NCI-H526 (cell line): ENCODE measurements around the gene ADD1.
A peak's percentile ranks its signal among the peaks of the same experiment; 100 is the strongest.

ENCODE experiments used
- DNase-seq, 2 experiments: peaks; one replicate each; lab custom pipeline; 2025; lab: John Stamatoyannopoulos, UW

Gene ADD1

DNA sequence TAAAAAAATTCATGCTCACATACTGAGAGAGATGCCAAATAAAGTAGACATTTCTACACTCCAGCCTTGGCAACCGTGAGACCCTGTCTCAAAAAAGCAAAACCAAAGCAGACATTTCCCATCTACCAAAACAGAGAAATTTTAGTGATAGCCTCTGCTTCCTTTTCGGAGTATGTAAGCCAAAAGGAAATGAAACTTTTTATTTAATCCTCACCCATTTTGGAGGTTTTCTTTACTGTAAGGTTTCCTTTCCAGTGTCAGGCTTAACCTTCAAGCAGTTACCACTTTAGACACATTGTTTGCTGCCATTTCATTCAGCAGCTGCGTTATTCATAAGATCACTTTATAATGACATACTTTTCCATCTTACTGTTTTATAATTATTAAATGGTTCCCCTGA, 15.9 kb downstream of the ADD1 start:
- no peak for DNase-seq

GRCh38 chr4:2860391-2861348, 17.0 kb downstream of the ADD1 start:
- DNase-seq: peak; percentile 63 to 74

GRCh38 chr4:2861631-2862436, 18.2 kb downstream of the ADD1 start:
- DNase-seq: no peak

- DNase-seq: no peak
Measured at GRCh38 chr4:2862528-2862927, 18.9 kb downstream of the ADD1 start.

DNA sequence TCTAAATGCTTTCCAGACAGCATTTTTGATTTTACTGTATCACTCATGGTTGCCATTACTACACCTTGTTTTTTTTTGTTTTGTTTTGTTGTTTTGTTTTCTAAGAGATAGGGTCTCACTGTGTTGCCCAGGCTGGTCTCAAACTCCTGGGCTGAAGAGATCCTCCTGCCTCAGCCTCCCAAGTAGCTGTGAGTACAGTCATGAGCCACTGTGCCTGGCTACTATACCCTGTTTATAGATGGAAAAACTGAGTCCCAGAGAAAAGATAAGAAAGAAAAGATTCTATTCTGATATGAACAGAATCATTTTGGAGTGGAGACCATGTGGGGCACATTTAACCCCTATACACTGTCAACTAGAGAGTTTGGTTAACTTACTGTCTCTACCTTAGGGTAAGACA, 20.0 kb downstream of the ADD1 start:
- no peak for DNase-seq

- no peak for DNase-seq
Measured at GRCh38 chr4:2865196-2865780, 21.6 kb downstream of the ADD1 start.

GRCh38 chr4:2866160-2866861, 22.7 kb downstream of the ADD1 start:
- no peak for DNase-seq

- no peak for DNase-seq
Measured at GRCh38 chr4:2866891-2867290, 23.2 kb downstream of the ADD1 start.

GRCh38 chr4:2867758-2868491, 24.3 kb downstream of the ADD1 start:
- DNase-seq: peak in 1 of 2 experiments; percentile 67

DNA sequence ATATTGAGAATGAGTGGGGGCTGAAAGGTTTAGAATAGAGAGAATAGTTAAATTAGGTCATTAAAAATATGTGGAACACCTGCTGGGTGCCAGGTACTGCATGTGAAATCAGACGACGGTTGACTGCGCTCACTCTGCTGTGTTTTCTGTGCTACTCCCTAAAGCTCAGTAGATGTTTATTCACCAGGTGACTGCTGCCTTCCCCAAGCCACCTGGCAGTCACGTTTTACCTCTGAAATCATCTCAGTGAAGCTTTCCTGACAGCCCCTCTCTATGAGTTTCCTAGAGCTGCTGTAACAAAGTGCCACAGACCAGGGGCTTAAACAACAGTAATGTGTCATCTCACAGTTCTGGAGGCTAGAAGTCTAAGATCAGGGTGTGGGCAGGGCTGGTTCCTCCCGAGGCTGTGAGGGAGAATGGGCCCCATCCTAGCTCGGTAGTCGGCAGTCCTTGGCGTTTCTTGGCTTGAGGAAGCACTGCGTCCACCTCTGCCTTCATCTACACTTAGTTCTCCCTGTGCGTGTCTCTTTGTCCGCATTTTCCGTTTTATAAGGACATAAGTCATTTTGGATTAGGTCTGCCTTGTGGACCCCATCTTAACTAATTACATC, 25.3 kb downstream of the ADD1 start:
- peak; percentile 85 to 89 for DNase-seq

DNA sequence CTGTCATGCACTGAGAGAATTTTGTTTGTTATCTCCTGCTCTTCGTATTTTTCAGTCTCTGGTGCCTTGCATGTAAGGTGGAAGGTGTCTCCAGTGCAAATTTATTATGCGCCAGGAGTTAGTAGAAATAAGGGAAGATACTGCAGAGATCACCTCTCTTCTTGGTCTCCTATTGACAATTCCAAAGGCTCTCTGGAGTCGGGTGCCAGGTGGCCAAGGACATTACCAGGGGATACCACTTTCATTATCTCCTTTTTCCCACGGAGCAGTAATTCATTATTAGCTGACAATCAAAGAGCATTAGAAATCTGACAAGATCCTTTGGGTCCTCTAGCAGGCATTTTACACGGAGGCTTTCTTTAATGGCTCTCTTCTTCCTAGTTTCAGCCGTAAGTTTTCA, 26.0 kb downstream of the ADD1 start:
- DNase-seq: no peak

DNA sequence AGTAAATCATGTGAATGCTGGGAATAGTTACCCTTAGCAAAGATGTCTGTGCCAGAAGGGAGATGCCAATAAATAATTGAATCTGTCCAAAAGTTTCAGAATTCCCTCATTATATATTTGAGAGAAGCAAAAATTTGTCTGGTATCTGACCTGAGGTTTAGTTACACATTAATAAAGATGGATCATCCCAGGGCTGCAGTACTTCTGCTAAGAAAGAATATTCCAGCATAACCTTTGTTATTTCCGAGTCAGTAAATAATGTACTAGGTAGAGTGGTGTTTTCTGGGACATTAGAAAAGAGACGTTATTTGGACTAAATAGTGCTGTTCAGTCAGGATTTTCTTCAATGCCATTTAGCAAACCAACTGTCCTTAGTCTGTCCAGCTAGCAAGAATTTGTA, 26.4 kb downstream of the ADD1 start:
- no peak for DNase-seq

DNA sequence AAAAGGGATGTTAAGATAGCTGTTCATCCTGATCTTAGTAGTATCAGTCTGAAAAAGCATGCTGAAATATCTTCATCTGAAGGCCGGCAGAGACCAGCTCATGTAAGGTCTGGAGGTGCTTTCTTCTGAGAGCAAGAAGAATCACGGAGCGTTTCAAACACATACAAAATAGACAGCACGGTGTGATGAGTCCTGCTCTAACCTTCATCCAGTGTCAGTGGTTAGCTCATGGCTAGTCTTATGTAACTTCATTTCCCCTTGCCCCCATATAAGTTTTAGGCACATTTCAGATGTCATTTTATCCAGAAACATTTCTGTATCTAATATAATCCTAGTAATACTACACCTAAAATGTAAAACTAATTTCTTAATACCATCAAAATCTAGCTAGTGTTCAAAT, 27.8 kb downstream of the ADD1 start:
- DNase-seq: no peak

DNA sequence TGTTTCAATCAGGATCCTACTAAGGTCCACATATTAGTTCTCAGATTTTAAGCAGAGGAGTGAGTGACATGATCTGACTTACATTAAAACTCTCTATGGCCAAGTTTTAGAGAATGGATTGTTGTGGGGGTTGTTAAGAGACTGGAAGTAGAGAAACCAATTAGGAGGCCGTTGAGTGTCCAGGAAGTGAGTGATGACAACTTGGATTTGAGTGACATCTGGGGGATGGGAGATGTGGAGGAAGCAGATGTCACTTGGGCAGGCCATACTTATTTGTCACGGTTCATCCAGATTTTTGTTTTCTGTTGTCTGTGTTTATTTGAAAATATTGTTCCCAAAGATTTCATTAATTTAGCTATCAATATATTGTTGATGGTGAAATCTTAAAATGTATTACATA, 28.3 kb downstream of the ADD1 start:
- no peak for DNase-seq

DNA sequence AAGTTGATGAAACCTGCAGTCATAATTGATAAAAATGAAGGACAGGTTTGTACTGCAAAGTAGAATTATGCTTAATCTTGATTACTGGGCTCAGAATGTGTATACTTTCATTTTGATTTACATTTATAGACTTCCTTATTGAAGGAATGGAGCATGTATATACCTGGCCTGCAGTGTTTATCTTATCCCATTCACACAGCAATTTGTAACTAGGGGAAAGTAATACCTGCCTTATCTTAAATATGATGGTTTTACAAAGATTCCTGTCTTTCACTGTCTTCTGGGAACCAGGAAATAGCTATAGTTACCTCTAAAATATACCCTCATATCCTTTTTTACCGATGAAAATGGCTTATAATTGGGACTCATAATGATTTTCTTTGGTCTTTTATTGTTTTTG, 29.7 kb downstream of the ADD1 start:
- no peak for DNase-seq

GRCh38 chr4:2874861-2875260, 31.2 kb downstream of the ADD1 start:
- peak; percentile 16 to 48 for DNase-seq

DNA sequence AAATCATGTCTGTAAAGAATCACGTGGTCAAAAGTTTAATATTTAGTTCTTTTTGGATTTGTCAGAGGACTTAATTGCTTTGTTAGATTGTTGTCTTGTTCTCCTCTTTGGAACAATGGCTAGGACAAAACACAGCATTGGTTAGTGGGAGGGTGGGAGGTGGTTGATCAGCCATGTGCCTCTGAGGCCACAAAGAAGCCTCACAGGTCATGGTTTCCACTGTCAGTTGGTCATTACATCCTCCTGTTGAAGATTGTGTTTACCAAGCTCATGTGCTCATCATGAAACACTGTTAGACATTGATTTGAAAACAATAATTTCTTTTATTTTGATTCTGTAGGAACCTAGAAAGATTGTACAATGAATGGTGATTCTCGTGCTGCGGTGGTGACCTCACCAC, 31.9 kb downstream of the ADD1 start:
- DNase-seq: no peak

DNA sequence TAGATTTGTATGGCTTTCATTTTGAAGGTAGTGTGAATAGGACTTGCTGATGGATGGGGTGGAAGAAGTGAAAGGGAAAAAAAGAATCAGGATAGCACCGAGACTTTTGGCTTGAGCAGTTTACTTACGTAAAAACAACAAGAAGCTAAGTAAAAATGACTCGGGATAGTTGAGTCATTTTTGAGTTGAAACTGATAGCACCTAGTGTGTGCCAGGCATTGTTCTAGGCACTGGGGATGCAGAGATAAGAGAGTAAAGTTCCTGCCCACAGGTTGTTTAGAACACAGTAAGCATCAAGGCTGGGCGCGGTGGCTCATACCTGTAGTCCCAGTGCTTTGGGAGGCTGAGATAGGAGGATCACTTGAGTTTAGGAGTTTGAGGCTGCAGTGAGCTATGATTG, 34.7 kb downstream of the ADD1 start:
- no peak for DNase-seq

DNA sequence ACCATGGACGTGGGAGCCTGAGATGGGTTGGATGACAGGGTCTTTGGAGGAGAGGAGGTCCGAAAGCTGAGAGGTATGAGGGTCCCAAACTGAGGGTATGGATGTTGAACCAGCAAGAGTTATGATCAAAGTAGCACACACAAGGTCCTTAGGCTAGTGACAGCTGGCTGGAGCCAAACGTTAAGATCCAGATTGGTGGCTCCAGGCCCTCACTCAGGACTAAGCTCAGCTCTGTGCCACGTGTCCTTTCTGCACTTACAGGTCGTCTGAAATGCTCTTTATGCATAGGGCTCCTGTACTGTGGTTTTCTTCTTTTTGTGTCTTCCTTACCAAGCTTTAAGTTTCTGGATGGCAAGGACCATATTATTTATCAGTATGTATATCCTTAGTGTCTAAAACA, 35.4 kb downstream of the ADD1 start:
- no peak for DNase-seq

- DNase-seq: no peak
Measured at GRCh38 chr4:2881431-2881830, 37.8 kb downstream of the ADD1 start.

GRCh38 chr4:2882341-2882740, 38.7 kb downstream of the ADD1 start:
- DNase-seq: no peak
